Mesothelial cell of epicardium (in vitro differentiated cells): ENCODE data around the gene PEAK1. TPM values are rescaled to one million over a fixed set of nuclear protein-coding genes. Genes with fewer than 3 reads are reported as not detected.

Experiments
- DNase-seq, 2 experiments: peaks; one replicate each; pipeline ENCODE4 v3.0.0; 2021; ENCODE audit warnings: low spot score in 2 of 2; ENCODE audit not compliant: unreplicated experiment in 2 of 2
- H3K27ac Mint-ChIP-seq: 2 replicates; pipeline ENCODE4 v1.8.0; 2021; ENCODE audit warnings: mixed read lengths
- H3K27me3 Mint-ChIP-seq: 2 replicates; pipeline ENCODE4 v1.8.0; 2021; ENCODE audit warnings: low read depth, mixed read lengths
- H3K36me3 Mint-ChIP-seq: 2 replicates; pipeline ENCODE4 v1.8.0; 2021; ENCODE audit warnings: mixed read lengths
- H3K4me1 Mint-ChIP-seq: 2 replicates; pipeline ENCODE4 v1.8.0; 2021; ENCODE audit warnings: mixed read lengths
- H3K4me3 Mint-ChIP-seq: 2 replicates; pipeline ENCODE4 v1.8.0; 2021; ENCODE audit warnings: mild to moderate bottlenecking, moderate library complexity, mixed read lengths
- H3K9me3 Mint-ChIP-seq: 2 replicates; pipeline ENCODE4 v1.8.0; 2021; ENCODE audit warnings: mixed read lengths
- CTCF ChIP-seq: fragments of 200-600 bp; sonication (generic); IDR thresholded peaks from one replicate; pipeline ENCODE4 v1.5.0; 2021; ENCODE audit warnings: antibody characterized with exemption; ENCODE audit not compliant: unreplicated experiment
- total RNA-seq: library from RNA; stranded (reverse); gene quantifications from 3 replicates; pipeline ENCODE4 v1.2.1, GENCODE V29; 2021

The PEAK1 gene
- total RNA-seq, 1 donor from 2014 or later, result 92.3 TPM

GRCh38 chr15:77060546-77060945, 359.4 kb downstream of the PEAK1 start:
- no peak for TF ChIP-seq CTCF
- Mint-ChIP-seq H3K27me3 (no peaks in the 10 kb centered on the region), H3K27ac (peak overlapping the region; percentile 63), H3K4me1 (peaks cover 68% of the 10 kb centered on the region), H3K9me3 (no peaks in the 10 kb centered on the region), H3K36me3 (no peaks in the 10 kb centered on the region), H3K4me3 (peak overlapping the region; percentile 3)
- no peak for DNase-seq

GRCh38 chr15:77059786-77060361, 360.0 kb downstream of the PEAK1 start:
- no peak overlapping the region for H3K4me3 Mint-ChIP-seq
- H3K4me1 Mint-ChIP-seq, result peaks cover 67% of the 10 kb centered on the region
- H3K27me3 Mint-ChIP-seq, result no peaks in the 10 kb centered on the region
- H3K36me3 Mint-ChIP-seq, result no peaks in the 10 kb centered on the region
- H3K27ac Mint-ChIP-seq, result peak overlapping the region; percentile 63
- no peak for TF ChIP-seq CTCF
- no peaks in the 10 kb centered on the region for H3K9me3 Mint-ChIP-seq
- no peak for DNase-seq

GRCh38 chr15:77058468-77058867, 361.4 kb downstream of the PEAK1 start:
- Mint-ChIP-seq H3K27me3 (no peaks in the 10 kb centered on the region), H3K27ac (peak overlapping the region; percentile 78), H3K9me3 (no peaks in the 10 kb centered on the region), H3K4me3 (no peak overlapping the region), H3K4me1 (peaks cover 64% of the 10 kb centered on the region), H3K36me3 (peaks cover 9% of the 10 kb centered on the region)
- no peak for DNase-seq
- no peak for TF ChIP-seq CTCF

DNA sequence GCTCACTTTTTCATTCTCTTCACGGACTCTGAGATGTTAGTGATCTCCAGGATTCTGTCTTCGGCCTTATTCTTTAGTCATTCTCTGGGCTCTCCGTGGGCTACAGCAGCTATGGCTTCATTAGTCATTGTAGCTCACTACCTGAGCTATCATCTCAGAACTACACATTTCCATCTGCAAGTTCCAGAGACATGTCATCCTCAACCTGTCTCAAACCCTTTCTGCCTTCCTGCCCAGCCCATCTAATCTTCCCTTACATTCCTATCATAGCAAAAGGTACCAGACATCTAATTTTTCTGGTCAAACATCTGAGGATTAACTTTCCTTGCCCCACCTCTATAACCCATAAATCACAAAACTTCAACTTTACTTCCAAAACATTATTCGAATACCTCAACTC, 362.2 kb downstream of the PEAK1 start:
- no peak for DNase-seq
- Mint-ChIP-seq H3K27ac (peak overlapping the region; percentile 10), H3K27me3 (no peaks in the 10 kb centered on the region), H3K4me1 (peaks cover 62% of the 10 kb centered on the region), H3K36me3 (peaks cover 9% of the 10 kb centered on the region), H3K4me3 (no peak overlapping the region), H3K9me3 (no peaks in the 10 kb centered on the region)
- TF ChIP-seq CTCF, result no peak

GRCh38 chr15:77057072-77057471, 362.8 kb downstream of the PEAK1 start:
- Mint-ChIP-seq H3K36me3 (peaks cover 15% of the 10 kb centered on the region), H3K4me1 (peaks cover 62% of the 10 kb centered on the region), H3K9me3 (no peaks in the 10 kb centered on the region), H3K27me3 (no peaks in the 10 kb centered on the region), H3K27ac (peak overlapping the region; percentile 10), H3K4me3 (no peak overlapping the region)
- DNase-seq, result no peak
- TF ChIP-seq CTCF, result no peak

DNA sequence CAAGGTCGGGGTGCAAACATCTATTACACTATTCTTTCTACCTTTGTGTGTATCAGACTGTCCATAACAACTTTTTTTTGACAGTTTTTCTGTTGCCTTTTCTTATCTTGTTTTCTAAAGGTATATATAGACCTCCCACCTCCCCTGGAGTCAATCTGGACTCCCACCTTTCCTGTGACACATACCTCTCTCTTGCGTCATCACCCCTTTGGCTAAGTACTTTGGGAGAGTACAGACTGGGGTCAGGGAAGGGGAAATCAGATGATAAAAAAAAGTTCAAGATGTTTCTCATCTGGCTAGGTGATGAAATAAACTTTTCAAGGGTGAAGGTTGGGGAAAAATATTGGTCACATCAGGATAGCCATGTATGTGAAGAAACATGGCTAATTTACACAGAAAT, 366.2 kb downstream of the PEAK1 start:
- peak overlapping the region; percentile 28 for H3K27ac Mint-ChIP-seq
- no peak for TF ChIP-seq CTCF

More for the DNA sequence above, 366.2 kb downstream of the PEAK1 start:
- Mint-ChIP-seq H3K36me3 (peaks cover 28% of the 10 kb centered on the region), H3K9me3 (no peaks in the 10 kb centered on the region), H3K4me3 (no peak overlapping the region), H3K4me1 (peaks cover 37% of the 10 kb centered on the region), H3K27me3 (no peaks in the 10 kb centered on the region)
- no peak for DNase-seq
